ENCODE measurements around the gene LAG3. TPM values are rescaled to one million over a fixed set of nuclear protein-coding genes. Genes with fewer than 3 reads are reported as not detected.

LAG3 gene
- total and polyA plus RNA-seq, 2 experiments from 2014 or later: 3.7 to 4.7 TPM

- TF ChIP-seq, protein P1, sequence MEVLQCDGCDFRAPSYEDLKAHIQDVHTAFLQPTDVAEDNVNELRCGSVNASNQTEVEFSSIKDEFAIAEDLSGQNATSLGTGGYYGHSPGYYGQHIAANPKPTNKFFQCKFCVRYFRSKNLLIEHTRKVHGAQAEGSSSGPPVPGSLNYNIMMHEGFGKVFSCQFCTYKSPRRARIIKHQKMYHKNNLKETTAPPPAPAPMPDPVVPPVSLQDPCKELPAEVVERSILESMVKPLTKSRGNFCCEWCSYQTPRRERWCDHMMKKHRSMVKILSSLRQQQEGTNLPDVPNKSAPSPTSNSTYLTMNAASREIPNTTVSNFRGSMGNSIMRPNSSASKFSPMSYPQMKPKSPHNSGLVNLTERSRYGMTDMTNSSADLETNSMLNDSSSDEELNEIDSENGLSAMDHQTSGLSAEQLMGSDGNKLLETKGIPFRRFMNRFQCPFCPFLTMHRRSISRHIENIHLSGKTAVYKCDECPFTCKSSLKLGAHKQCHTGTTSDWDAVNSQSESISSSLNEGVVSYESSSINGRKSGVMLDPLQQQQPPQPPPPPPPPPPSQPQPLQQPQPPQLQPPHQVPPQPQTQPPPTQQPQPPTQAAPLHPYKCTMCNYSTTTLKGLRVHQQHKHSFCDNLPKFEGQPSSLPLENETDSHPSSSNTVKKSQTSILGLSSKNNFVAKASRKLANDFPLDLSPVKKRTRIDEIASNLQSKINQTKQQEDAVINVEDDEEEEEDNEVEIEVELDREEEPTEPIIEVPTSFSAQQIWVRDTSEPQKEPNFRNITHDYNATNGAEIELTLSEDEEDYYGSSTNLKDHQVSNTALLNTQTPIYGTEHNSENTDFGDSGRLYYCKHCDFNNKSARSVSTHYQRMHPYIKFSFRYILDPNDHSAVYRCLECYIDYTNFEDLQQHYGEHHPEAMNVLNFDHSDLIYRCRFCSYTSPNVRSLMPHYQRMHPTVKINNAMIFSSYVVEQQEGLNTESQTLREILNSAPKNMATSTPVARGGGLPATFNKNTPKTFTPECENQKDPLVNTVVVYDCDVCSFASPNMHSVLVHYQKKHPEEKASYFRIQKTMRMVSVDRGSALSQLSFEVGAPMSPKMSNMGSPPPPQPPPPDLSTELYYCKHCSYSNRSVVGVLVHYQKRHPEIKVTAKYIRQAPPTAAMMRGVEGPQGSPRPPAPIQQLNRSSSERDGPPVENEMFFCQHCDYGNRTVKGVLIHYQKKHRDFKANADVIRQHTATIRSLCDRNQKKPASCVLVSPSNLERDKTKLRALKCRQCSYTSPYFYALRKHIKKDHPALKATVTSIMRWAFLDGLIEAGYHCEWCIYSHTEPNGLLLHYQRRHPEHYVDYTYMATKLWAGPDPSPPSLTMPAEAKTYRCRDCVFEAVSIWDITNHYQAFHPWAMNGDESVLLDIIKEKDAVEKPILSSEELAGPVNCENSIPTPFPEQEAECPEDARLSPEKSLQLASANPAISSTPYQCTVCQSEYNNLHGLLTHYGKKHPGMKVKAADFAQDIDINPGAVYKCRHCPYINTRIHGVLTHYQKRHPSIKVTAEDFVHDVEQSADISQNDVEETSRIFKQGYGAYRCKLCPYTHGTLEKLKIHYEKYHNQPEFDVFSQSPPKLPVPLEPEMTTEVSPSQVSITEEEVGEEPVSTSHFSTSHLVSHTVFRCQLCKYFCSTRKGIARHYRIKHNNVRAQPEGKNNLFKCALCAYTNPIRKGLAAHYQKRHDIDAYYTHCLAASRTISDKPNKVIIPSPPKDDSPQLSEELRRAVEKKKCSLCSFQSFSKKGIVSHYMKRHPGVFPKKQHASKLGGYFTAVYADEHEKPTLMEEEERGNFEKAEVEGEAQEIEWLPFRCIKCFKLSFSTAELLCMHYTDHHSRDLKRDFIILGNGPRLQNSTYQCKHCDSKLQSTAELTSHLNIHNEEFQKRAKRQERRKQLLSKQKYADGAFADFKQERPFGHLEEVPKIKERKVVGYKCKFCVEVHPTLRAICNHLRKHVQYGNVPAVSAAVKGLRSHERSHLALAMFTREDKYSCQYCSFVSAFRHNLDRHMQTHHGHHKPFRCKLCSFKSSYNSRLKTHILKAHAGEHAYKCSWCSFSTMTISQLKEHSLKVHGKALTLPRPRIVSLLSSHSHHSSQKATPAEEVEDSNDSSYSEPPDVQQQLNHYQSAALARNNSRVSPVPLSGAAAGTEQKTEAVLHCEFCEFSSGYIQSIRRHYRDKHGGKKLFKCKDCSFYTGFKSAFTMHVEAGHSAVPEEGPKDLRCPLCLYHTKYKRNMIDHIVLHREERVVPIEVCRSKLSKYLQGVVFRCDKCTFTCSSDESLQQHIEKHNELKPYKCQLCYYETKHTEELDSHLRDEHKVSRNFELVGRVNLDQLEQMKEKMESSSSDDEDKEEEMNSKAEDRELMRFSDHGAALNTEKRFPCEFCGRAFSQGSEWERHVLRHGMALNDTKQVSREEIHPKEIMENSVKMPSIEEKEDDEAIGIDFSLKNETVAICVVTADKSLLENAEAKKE (CRISPR knock-in tag; IDR thresholded peaks at IDR 0.05): no peak
- TF ChIP-seq, protein P2, sequence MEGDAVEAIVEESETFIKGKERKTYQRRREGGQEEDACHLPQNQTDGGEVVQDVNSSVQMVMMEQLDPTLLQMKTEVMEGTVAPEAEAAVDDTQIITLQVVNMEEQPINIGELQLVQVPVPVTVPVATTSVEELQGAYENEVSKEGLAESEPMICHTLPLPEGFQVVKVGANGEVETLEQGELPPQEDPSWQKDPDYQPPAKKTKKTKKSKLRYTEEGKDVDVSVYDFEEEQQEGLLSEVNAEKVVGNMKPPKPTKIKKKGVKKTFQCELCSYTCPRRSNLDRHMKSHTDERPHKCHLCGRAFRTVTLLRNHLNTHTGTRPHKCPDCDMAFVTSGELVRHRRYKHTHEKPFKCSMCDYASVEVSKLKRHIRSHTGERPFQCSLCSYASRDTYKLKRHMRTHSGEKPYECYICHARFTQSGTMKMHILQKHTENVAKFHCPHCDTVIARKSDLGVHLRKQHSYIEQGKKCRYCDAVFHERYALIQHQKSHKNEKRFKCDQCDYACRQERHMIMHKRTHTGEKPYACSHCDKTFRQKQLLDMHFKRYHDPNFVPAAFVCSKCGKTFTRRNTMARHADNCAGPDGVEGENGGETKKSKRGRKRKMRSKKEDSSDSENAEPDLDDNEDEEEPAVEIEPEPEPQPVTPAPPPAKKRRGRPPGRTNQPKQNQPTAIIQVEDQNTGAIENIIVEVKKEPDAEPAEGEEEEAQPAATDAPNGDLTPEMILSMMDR (conservative IDR thresholded peaks at IDR 0.05; ENCODE audit: low read depth in 2 of 2): no peak
- no peak for TF ChIP-seq EZH2 (IDR thresholded peaks at IDR 0.05; ENCODE audit: low read depth, unreplicated experiment)
These were observed 23.6 kb upstream of the LAG3 start (continued) for GRCh38 chr12:6748761-6749160.

- Histone ChIP-seq H2AFZ (no peak overlapping the region), H3F3A (replicated peaks; ENCODE audit: low read depth) (0 out of 2 replicates have a peak, but pooled peaks cover 9% of the 10 kb centered on the region), H4K20me1 (replicated peaks; ENCODE audit: insufficient read depth) (peaks cover 15% of the 10 kb centered on the region; the same call in 1 of the 2 replicates), H3K9me2 (ENCODE audit: insufficient read depth) (no peaks in the 10 kb centered on the region), H3K36me3 (ENCODE audit: insufficient read depth) (peaks cover 35% of the 10 kb centered on the region), H3K27ac (ENCODE audit: low read depth) (no peak overlapping the region), H3K79me2 (replicated peaks; ENCODE audit: insufficient read depth) (peaks cover 24% of the 10 kb centered on the region), H3K4me2 (no peak overlapping the region), H3K27me3 (ENCODE audit: insufficient read depth) (no peaks in the 10 kb centered on the region), H3K4me1 (ENCODE audit: insufficient read depth) (peaks cover 17% of the 10 kb centered on the region), H3K4me3 (no peak overlapping the region)
- ATAC-seq: no peak
- H3K4me3 Mint-ChIP-seq: no peak overlapping the region
- H3K36me3 Mint-ChIP-seq (ENCODE audit: low read depth): peaks cover 65% of the 10 kb centered on the region
- no peaks in the 10 kb centered on the region for H3K9me3 Mint-ChIP-seq
- H3K4me1 Mint-ChIP-seq: peaks cover 19% of the 10 kb centered on the region
- no peak overlapping the region for H3K27ac Mint-ChIP-seq
- DNase-seq (ENCODE audit: low spot score): no peak
- peaks cover 21% of the 10 kb centered on the region for H3K27me3 Mint-ChIP-seq (ENCODE audit: insufficient read depth, low read depth, poor library complexity)
- TF ChIP-seq EZH2phosphoT487 (IDR thresholded peaks at IDR 0.05; ENCODE audit: unreplicated experiment) (no peak), POLR2AphosphoS5 (IDR thresholded peaks at IDR 0.05; ENCODE audit: low read depth) (no peak), ZNF114 (CRISPR knock-in tag; IDR thresholded peaks at IDR 0.05) (no peak), EZH2 (IDR thresholded peaks at IDR 0.05; ENCODE audit: low read depth, unreplicated experiment) (no peak), ZNF331 (CRISPR knock-in tag; IDR thresholded peaks at IDR 0.05; ENCODE audit: low read depth) (no peak), CREB1 (CRISPR knock-in tag; IDR thresholded peaks at IDR 0.05; ENCODE audit: low read depth) (no peak), NANOG (IDR thresholded peaks at IDR 0.05; ENCODE audit: borderline replicate concordance) (no peak)
- TF ChIP-seq, protein P2 (conservative IDR thresholded peaks at IDR 0.05; ENCODE audit: low read depth in 2 of 2): no peak
- TF ChIP-seq, protein P3, sequence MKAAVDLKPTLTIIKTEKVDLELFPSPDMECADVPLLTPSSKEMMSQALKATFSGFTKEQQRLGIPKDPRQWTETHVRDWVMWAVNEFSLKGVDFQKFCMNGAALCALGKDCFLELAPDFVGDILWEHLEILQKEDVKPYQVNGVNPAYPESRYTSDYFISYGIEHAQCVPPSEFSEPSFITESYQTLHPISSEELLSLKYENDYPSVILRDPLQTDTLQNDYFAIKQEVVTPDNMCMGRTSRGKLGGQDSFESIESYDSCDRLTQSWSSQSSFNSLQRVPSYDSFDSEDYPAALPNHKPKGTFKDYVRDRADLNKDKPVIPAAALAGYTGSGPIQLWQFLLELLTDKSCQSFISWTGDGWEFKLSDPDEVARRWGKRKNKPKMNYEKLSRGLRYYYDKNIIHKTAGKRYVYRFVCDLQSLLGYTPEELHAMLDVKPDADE (IDR thresholded peaks at IDR 0.05): no peak
These were observed 21.8 kb upstream of the LAG3 start for GRCh38 chr12:6750506-6750905.
